Thyroid gland (tissue), 4 donors: ENCODE data around the gene FXR1.

Experiments used
- POLR2A ChIP-seq, 2 donors: fragments of 450-650 bp; IDR thresholded peaks; one replicate each; pipeline ENCODE4 v1.6.1; 2017; ENCODE audit warnings: antibody characterized with exemption in 2 of 2, mild to moderate bottlenecking in 2 of 2, moderate library complexity in 1 of 2
- TF ChIP-seq, protein P1 (sequence below), 6 experiments: fragments of 200-600 bp in 3 of 6; fragments of 450-650 bp in 3 of 6; sonication (generic) in 3 of 6; IDR thresholded peaks; one replicate each; pipeline ENCODE4 v1.5.1; 2016 to 2019; ENCODE audit warnings: antibody characterized with exemption in 6 of 6, mild to moderate bottlenecking in 2 of 6, inconsistent platforms in 1 of 6, moderate library complexity in 1 of 6

DNA sequence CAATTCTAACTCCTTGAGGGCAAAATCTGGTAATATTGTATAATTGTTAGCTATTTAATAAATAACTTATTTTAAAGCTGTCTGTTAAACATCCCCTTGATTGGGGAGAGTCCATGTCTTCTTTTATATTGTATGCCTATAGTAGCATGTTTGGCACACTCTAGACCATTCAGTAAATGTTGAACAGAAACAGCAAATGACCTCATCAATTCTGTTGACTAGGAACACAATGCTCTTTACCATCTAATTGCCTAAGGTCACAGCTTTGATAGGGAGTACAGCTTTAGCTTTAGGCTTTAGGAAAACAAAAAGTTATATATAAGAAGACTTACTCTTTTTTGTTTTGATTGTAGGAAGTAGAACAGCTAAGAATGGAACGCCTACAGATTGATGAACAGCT lies 50.1 kb downstream of the FXR1 start:
- TF ChIP-seq, protein P1, sequence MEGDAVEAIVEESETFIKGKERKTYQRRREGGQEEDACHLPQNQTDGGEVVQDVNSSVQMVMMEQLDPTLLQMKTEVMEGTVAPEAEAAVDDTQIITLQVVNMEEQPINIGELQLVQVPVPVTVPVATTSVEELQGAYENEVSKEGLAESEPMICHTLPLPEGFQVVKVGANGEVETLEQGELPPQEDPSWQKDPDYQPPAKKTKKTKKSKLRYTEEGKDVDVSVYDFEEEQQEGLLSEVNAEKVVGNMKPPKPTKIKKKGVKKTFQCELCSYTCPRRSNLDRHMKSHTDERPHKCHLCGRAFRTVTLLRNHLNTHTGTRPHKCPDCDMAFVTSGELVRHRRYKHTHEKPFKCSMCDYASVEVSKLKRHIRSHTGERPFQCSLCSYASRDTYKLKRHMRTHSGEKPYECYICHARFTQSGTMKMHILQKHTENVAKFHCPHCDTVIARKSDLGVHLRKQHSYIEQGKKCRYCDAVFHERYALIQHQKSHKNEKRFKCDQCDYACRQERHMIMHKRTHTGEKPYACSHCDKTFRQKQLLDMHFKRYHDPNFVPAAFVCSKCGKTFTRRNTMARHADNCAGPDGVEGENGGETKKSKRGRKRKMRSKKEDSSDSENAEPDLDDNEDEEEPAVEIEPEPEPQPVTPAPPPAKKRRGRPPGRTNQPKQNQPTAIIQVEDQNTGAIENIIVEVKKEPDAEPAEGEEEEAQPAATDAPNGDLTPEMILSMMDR (IDR thresholded peaks at IDR 0.05): no peak
- TF ChIP-seq POLR2A (IDR thresholded peaks at IDR 0.05): no peak
